Neural crest cell (in vitro differentiated cells): Measurements from ENCODE around the gene TCN2. TPM values are rescaled to one million over a fixed set of nuclear protein-coding genes. Genes with fewer than 3 reads are reported as not detected.
"Not testable (repeated sequence)": the region's sequence is repeated elsewhere in the genome, so short reads cannot be mapped to it uniquely, and the experiment has no call there.

Experiments
- DNase-seq: peaks from one replicate; pipeline ENCODE4 v3.0.0; 2021; ENCODE audit warnings: low read depth, mixed read lengths, low spot score
- H3K27ac Mint-ChIP-seq: one replicate; pipeline ENCODE4 v1.8.0; 2021; ENCODE audit warnings: mild to moderate bottlenecking, mixed read lengths; ENCODE audit not compliant: unreplicated experiment
- H3K27me3 Mint-ChIP-seq: 2 replicates; pipeline ENCODE4 v1.8.0; 2021; ENCODE audit warnings: low read depth, mild to moderate bottlenecking, mixed read lengths
- H3K36me3 Mint-ChIP-seq: 2 replicates; pipeline ENCODE4 v1.8.0; 2021; ENCODE audit warnings: low read depth, mild to moderate bottlenecking, mixed read lengths
- H3K4me1 Mint-ChIP-seq: 2 replicates; pipeline ENCODE4 v1.8.0; 2021; ENCODE audit warnings: mixed read lengths
- H3K4me3 Mint-ChIP-seq: one replicate; pipeline ENCODE4 v1.8.0; 2021; ENCODE audit warnings: mild to moderate bottlenecking, mixed read lengths
- H3K9me3 Mint-ChIP-seq: 2 replicates; pipeline ENCODE4 v1.8.0; 2021; ENCODE audit warnings: mixed read lengths
- CTCF ChIP-seq: fragments of 200-600 bp; sonication (generic); conservative IDR thresholded peaks from 2 replicates; pipeline ENCODE4 v1.5.0; 2021; ENCODE audit warnings: antibody characterized with exemption, mild to moderate bottlenecking
- total RNA-seq: library from RNA; stranded (reverse); gene quantifications from 2 replicates; pipeline ENCODE4 v1.2.1, GENCODE V29; 2021

The TCN2 gene
- total RNA-seq, 1 donor from 2014 or later, result 16.2 TPM

- H3K4me3 Mint-ChIP-seq, result no peak overlapping the region
- no peak for DNase-seq
- no peak overlapping the region for H3K27ac Mint-ChIP-seq
Measured at GRCh38 chr22:30562366-30562765, 44.6 kb upstream of the TCN2 start.

GRCh38 chr22:30564045-30564760, 42.8 kb upstream of the TCN2 start:
- Mint-ChIP-seq H3K9me3 (no peaks in the 10 kb centered on the region), H3K4me3 (no peak overlapping the region), H3K27ac (no peak overlapping the region), H3K36me3 (no peaks in the 10 kb centered on the region), H3K4me1 (peaks cover 11% of the 10 kb centered on the region), H3K27me3 (peaks cover 2% of the 10 kb centered on the region)
- TF ChIP-seq CTCF, result no peak
- DNase-seq, result no peak

More at GRCh38 chr22:30562366-30562765, 44.6 kb upstream of the TCN2 start:
- Mint-ChIP-seq H3K27me3 (no peaks in the 10 kb centered on the region), H3K9me3 (no peaks in the 10 kb centered on the region), H3K36me3 (no peaks in the 10 kb centered on the region), H3K4me1 (peaks cover 5% of the 10 kb centered on the region)
- no peak for TF ChIP-seq CTCF

GRCh38 chr22:30564761-30565119, 42.2 kb upstream of the TCN2 start:
- Mint-ChIP-seq H3K36me3 (no peaks in the 10 kb centered on the region), H3K27me3 (peaks cover 4% of the 10 kb centered on the region), H3K27ac (no peak overlapping the region), H3K9me3 (no peaks in the 10 kb centered on the region), H3K4me3 (no peak overlapping the region), H3K4me1 (peaks cover 9% of the 10 kb centered on the region)
- no peak for DNase-seq
- TF ChIP-seq CTCF, result no peak

- no peaks in the 10 kb centered on the region for H3K36me3 Mint-ChIP-seq
- H3K4me3 Mint-ChIP-seq, result no peak overlapping the region
Measured at GRCh38 chr22:30565341-30565740, 41.6 kb upstream of the TCN2 start.

GRCh38 chr22:30566125-30566524, 40.8 kb upstream of the TCN2 start:
- Mint-ChIP-seq H3K4me3 (no peak overlapping the region), H3K4me1 (peaks cover 6% of the 10 kb centered on the region), H3K27ac (no peak overlapping the region), H3K9me3 (no peaks in the 10 kb centered on the region), H3K36me3 (no peaks in the 10 kb centered on the region), H3K27me3 (peaks cover 4% of the 10 kb centered on the region)
- no peak for DNase-seq
- TF ChIP-seq CTCF, result no peak

More at GRCh38 chr22:30565341-30565740, 41.6 kb upstream of the TCN2 start:
- H3K27ac Mint-ChIP-seq, result no peak overlapping the region
- no peak for DNase-seq
- H3K27me3 Mint-ChIP-seq, result peaks cover 4% of the 10 kb centered on the region
- H3K9me3 Mint-ChIP-seq, result no peaks in the 10 kb centered on the region
- H3K4me1 Mint-ChIP-seq, result peaks cover 6% of the 10 kb centered on the region
- TF ChIP-seq CTCF, result no peak

- H3K4me1 Mint-ChIP-seq, result peaks cover 10% of the 10 kb centered on the region
- DNase-seq, H3K4me3 Mint-ChIP-seq, H3K27ac Mint-ChIP-seq, H3K27me3 Mint-ChIP-seq, H3K9me3 Mint-ChIP-seq, H3K36me3 Mint-ChIP-seq: not testable (repeated sequence)
Measured at GRCh38 chr22:30567277-30567676, 39.7 kb upstream of the TCN2 start.
